HG03439 (cell line): ENCODE measurements around the gene FRA10AC1.

Experiments used
- ATAC-seq: cut with Tn5 transposase; IDR thresholded peaks from one replicate; pipeline ENCODE4 v1.9.1; 2021; ENCODE audit warnings: mild to moderate bottlenecking, moderate library complexity; ENCODE audit not compliant: unreplicated experiment

FRA10AC1 gene

GRCh38 chr10:93702210-93703001, at the start of gene FRA10AC1:
TSS of gene FRA10AC1 (minus strand) at chr10:93702592. CDS start at chr10:93700106, 2,486 bp downstream.
- ATAC-seq = peak; percentile 88

GRCh38 chr10:93751832-93752231, 49.4 kb upstream of the FRA10AC1 start:
- ATAC-seq = no peak

GRCh38 chr10:93751124-93751523, 48.7 kb upstream of the FRA10AC1 start:
- no peak for ATAC-seq

- no peak for ATAC-seq
Measured at GRCh38 chr10:93749218-93749799, 46.9 kb upstream of the FRA10AC1 start.

- no peak for ATAC-seq
Measured at GRCh38 chr10:93746844-93747284, 44.5 kb upstream of the FRA10AC1 start.

- ATAC-seq = no peak
Measured at GRCh38 chr10:93745408-93746065, 43.1 kb upstream of the FRA10AC1 start.

GRCh38 chr10:93742633-93743349, 40.4 kb upstream of the FRA10AC1 start:
- ATAC-seq = no peak

- no peak for ATAC-seq
Measured at GRCh38 chr10:93741367-93741766, 39.0 kb upstream of the FRA10AC1 start.

GRCh38 chr10:93726024-93726423, 23.6 kb upstream of the FRA10AC1 start:
- no peak for ATAC-seq

- ATAC-seq = no peak
Measured at GRCh38 chr10:93723153-93723552, 20.8 kb upstream of the FRA10AC1 start.

- ATAC-seq = no peak
Measured at GRCh38 chr10:93722550-93722949, 20.2 kb upstream of the FRA10AC1 start.

- no peak for ATAC-seq
Measured at GRCh38 chr10:93719901-93720300, 17.5 kb upstream of the FRA10AC1 start.

- no peak for ATAC-seq
Measured at GRCh38 chr10:93718937-93719725, 16.7 kb upstream of the FRA10AC1 start.

- ATAC-seq = no peak
Measured at GRCh38 chr10:93716766-93717165, 14.4 kb upstream of the FRA10AC1 start.

- ATAC-seq = peak; percentile 77
Measured at GRCh38 chr10:93715345-93715744, 13.0 kb upstream of the FRA10AC1 start.

GRCh38 chr10:93712593-93712992, 10.2 kb upstream of the FRA10AC1 start:
- ATAC-seq = no peak

- no peak for ATAC-seq
Measured at GRCh38 chr10:93711891-93712290, 9.5 kb upstream of the FRA10AC1 start.

GRCh38 chr10:93710333-93710909, 8.0 kb upstream of the FRA10AC1 start:
- ATAC-seq = no peak

- ATAC-seq = no peak
Measured at GRCh38 chr10:93707623-93708022, 5.2 kb upstream of the FRA10AC1 start.

GRCh38 chr10:93704451-93704850, 2.1 kb upstream of the FRA10AC1 start:
- no peak for ATAC-seq
